Hepatocyte (in vitro differentiated cells): ENCODE measurements around the gene RPSA. TPM values are rescaled to one million over a fixed set of nuclear protein-coding genes. Genes with fewer than 3 reads are reported as not detected.

Experiments used
- DNase-seq: peaks from one replicate; pipeline ENCODE4 v3.0.0-alpha.2; 2016; ENCODE audit warnings: low spot score
- H2AFZ ChIP-seq: fragments of 200-600 bp; sonication (generic); 2 replicates; pipeline ENCODE4 v1.6.0; 2016; ENCODE audit warnings: antibody characterized with exemption, mild to moderate bottlenecking
- H3K27ac ChIP-seq: fragments of 200-600 bp; sonication (generic); 2 replicates; pipeline ENCODE4 v1.5.1; 2016; ENCODE audit warnings: mild to moderate bottlenecking
- H3K27me3 ChIP-seq: fragments of 200-600 bp; sonication (generic); 2 replicates; pipeline ENCODE4 v1.6.1; 2016
- H3K36me3 ChIP-seq: fragments of 200-600 bp; sonication (generic); replicated peaks from 2 replicates; pipeline ENCODE4 v1.5.1; 2016; ENCODE audit warnings: low read depth; ENCODE audit not compliant: insufficient read depth
- H3K4me1 ChIP-seq: fragments of 200-600 bp; sonication (generic); 2 replicates; pipeline ENCODE4 v1.5.1; 2016; ENCODE audit warnings: mild to moderate bottlenecking, moderate library complexity; ENCODE audit not compliant: insufficient read depth
- H3K4me2 ChIP-seq: fragments of 200-600 bp; sonication (generic); 2 replicates; pipeline ENCODE4 v1.6.0; 2016
- H3K4me3 ChIP-seq: fragments of 200-600 bp; sonication (generic); 2 replicates; pipeline ENCODE4 v1.5.1; 2016; ENCODE audit warnings: mild to moderate bottlenecking
- H3K79me2 ChIP-seq: fragments of 200-600 bp; sonication (generic); 2 replicates; pipeline ENCODE4 v1.6.0; 2017; ENCODE audit warnings: mild to moderate bottlenecking
- H3K9me2 ChIP-seq: fragments of 200-600 bp; sonication (generic); replicated peaks from 2 replicates; pipeline ENCODE4 v1.6.0; 2017; ENCODE audit warnings: mild to moderate bottlenecking; ENCODE audit not compliant: insufficient read depth
- H3K9me3 ChIP-seq: fragments of 200-600 bp; sonication (generic); 2 replicates; pipeline ENCODE4 v1.5.1; 2016; ENCODE audit warnings: low read depth, mild to moderate bottlenecking
- H4K20me1 ChIP-seq: fragments of 200-600 bp; sonication (generic); 2 replicates; pipeline ENCODE4 v1.6.0; 2016; ENCODE audit warnings: mild to moderate bottlenecking; ENCODE audit not compliant: insufficient read depth, poor library complexity, severe bottlenecking
- EZH2 ChIP-seq: fragments of 200-600 bp; sonication (generic); IDR thresholded peaks from 2 replicates; pipeline ENCODE4 v1.6.1; 2016; ENCODE audit warnings: antibody characterized with exemption, mild to moderate bottlenecking, borderline replicate concordance
- EZH2phosphoT487 ChIP-seq: fragments of 200-600 bp; sonication (generic); IDR thresholded peaks from one replicate; pipeline ENCODE4 v1.6.1; 2018; ENCODE audit warnings: antibody characterized with exemption, mild to moderate bottlenecking, low read depth, moderate library complexity; ENCODE audit not compliant: unreplicated experiment, severe bottlenecking
- WGBS: methylation state at CpG from one replicate; pipeline ENCODE4 v1.1.6; 2016; ENCODE audit warnings: low lambda C conversion rate; ENCODE audit errors: missing lambda C conversion rate; 5-methylcytosine and 5-hydroxymethylcytosine counted together
- polyA plus RNA-seq: library from polyadenylated mRNA; unstranded; fragments of >200 nt; fragmentation: Nextera tagmentation; extraction: Ambion mirVana; gene quantifications from 2 replicates; pipeline ENCODE4 v1.2.1, GENCODE V29; 2016
- total RNA-seq: library from RNA; depleted of rRNA; stranded (reverse); fragments of >200 nt; gene quantifications from 2 replicates; pipeline ENCODE4 v1.2.3, GENCODE V29; 2014
- TF ChIP-seq, protein P1 (sequence below): fragments of 200-600 bp; sonication (generic); IDR thresholded peaks from 2 replicates; pipeline ENCODE4 v1.5.1; 2016; ENCODE audit warnings: antibody characterized with exemption, mild to moderate bottlenecking; ENCODE audit not compliant: poor library complexity

RPSA gene
- total and polyA plus RNA-seq, 2 experiments from 2014 or later = 249 to 961 TPM

DNA sequence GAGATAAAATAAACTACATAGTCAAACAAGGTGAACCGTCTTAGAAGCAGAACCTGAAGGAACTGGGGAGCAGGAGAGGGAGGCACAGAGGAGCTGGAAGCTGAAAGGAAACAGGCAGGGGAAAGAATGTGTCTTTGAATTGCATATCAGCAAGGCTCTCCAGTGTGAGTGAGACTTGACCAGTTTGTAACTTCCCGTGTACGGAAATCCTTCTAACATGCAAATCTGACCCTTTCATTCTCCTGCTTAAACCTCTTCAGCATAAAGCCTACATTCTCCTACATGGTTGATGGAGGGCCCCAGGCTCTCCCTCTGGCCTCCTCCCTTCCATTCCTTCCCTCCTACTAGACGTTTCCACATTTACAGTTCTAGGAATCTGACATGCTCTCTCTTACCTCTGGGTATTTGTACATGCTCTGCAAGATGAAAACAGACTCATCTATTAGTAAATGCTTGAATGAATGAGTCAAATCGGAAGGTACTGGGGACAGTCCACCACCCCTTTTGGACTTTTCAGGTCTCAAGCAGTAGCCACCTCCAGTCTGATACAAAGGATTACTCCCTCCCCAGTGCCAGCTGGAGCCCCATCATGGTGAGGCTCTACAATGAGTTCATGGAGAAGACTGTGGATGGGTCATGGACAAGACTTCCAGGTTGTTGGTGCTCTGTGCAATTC lies 29.4 kb upstream of the RPSA start:
- peaks cover under 1% of the 10 kb centered on the region for H3K4me1 ChIP-seq
- H4K20me1 ChIP-seq = no peaks in the 10 kb centered on the region
- H3K79me2 ChIP-seq = no peaks in the 10 kb centered on the region
- DNase-seq = no peak
- H3K4me2 ChIP-seq = no peak overlapping the region
- no peaks in the 10 kb centered on the region for H3K27me3 ChIP-seq
- no peak overlapping the region for H2AFZ ChIP-seq
- TF ChIP-seq, protein P1, sequence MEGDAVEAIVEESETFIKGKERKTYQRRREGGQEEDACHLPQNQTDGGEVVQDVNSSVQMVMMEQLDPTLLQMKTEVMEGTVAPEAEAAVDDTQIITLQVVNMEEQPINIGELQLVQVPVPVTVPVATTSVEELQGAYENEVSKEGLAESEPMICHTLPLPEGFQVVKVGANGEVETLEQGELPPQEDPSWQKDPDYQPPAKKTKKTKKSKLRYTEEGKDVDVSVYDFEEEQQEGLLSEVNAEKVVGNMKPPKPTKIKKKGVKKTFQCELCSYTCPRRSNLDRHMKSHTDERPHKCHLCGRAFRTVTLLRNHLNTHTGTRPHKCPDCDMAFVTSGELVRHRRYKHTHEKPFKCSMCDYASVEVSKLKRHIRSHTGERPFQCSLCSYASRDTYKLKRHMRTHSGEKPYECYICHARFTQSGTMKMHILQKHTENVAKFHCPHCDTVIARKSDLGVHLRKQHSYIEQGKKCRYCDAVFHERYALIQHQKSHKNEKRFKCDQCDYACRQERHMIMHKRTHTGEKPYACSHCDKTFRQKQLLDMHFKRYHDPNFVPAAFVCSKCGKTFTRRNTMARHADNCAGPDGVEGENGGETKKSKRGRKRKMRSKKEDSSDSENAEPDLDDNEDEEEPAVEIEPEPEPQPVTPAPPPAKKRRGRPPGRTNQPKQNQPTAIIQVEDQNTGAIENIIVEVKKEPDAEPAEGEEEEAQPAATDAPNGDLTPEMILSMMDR = no peak
- TF ChIP-seq EZH2phosphoT487 = no peak
- no peaks in the 10 kb centered on the region for H3K9me3 ChIP-seq
- no peaks in the 10 kb centered on the region for H3K9me2 ChIP-seq
- WGBS = 54% methylated on average over 5 of the region's 5 CpGs
- H3K36me3 ChIP-seq = no peaks in the 10 kb centered on the region
- no peak overlapping the region for H3K27ac ChIP-seq
- H3K4me3 ChIP-seq = no peak overlapping the region

DNA sequence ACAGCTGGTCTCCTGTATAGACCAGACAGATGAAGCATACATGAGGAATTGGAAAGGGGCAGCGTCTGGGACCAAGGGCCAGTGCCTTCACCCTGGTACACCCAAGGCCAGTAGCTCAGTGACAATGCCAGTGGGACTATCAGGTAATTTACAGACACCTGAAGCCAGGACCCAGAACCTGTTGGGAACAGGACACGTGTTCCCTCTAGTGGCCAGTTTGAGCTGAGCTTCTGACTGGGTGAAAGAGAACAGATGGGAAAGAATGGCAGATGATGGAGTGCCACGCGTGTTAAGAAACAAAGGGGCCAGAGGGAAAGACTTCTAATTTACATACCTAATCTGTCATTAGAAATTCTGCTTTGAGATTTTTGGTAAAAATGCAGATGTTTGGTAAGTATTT lies 28.4 kb upstream of the RPSA start:
- Histone ChIP-seq H2AFZ (no peak overlapping the region), H3K9me3 (no peaks in the 10 kb centered on the region), H3K79me2 (peaks cover 7% of the 10 kb centered on the region), H3K4me1 (peaks cover 8% of the 10 kb centered on the region), H3K27me3 (no peaks in the 10 kb centered on the region), H3K27ac (no peak overlapping the region), H3K36me3 (no peaks in the 10 kb centered on the region), H3K4me3 (no peak overlapping the region), H3K4me2 (no peak overlapping the region), H3K9me2 (no peaks in the 10 kb centered on the region), H4K20me1 (no peaks in the 10 kb centered on the region)
- 26% methylated on average over 4 of the region's 4 CpGs for WGBS
- TF ChIP-seq EZH2phosphoT487 (no peak), EZH2 (no peak)
- TF ChIP-seq, protein P1 = peak; percentile 67
- peak; percentile 79 for DNase-seq

DNA sequence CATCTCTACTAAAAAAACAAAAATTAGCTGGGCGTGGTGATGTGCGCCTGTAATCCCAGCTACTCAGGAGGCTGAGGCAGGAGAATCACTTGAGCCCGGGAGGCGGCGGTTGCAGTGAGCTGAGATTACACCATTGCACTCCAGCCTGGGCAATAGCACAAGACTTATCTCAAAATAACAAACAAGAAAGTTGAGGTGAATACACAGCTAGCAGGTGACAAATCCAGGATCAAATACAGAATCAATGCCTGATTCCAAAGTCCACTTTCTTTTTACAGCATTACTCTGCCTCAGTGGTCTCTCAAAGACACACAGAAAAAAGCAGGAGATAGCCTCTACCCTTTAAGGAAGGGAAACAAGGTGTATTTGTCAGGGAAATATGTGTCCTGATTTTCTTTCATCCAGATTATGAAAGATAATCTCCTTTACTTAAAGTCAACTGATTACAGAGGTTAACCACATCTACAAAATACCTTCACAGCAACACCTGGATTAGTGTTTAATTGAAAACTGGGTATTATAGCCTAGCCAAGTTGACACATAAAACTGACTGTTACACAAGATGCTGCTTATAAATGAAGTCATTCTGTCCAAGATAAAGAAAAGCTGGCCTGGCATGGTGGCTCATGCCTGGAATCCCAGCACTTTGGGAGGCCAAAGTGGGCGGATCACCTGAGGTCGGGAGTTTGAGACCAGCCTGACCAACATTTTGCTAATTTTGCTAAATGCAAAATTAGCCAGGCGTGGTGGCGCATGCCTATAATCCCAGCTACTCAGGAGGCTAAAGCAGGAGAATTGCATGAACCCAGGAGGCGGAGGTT lies 27.4 kb upstream of the RPSA start:
- peak; percentile 32 for DNase-seq
- Histone ChIP-seq H4K20me1 (no peaks in the 10 kb centered on the region), H3K9me2 (no peaks in the 10 kb centered on the region), H3K27me3 (no peaks in the 10 kb centered on the region), H3K4me2 (no peak overlapping the region), H3K36me3 (no peaks in the 10 kb centered on the region), H3K4me1 (peaks cover 8% of the 10 kb centered on the region), H2AFZ (no peak overlapping the region), H3K4me3 (no peak overlapping the region), H3K79me2 (peaks cover 7% of the 10 kb centered on the region), H3K27ac (peak overlapping the region; percentile 63), H3K9me3 (no peaks in the 10 kb centered on the region)
- 81% methylated on average over 10 of the region's 10 CpGs for WGBS
- TF ChIP-seq, protein P1 = no peak
- TF ChIP-seq EZH2phosphoT487 (no peak), EZH2 (no peak)
